GM12864 (cell line): ENCODE measurements around the gene PARVB.

Experiments used
- DNase-seq: peaks from one replicate; pipeline ENCODE4 v3.0.0-alpha.2; 2011; ENCODE audit warnings: low read depth
- H3K4me3 ChIP-seq: 2 replicates; pipeline ENCODE4 v1.5.1; 2011; ENCODE audit warnings: mild to moderate bottlenecking, low read depth, low read length, control low read depth
- CTCF ChIP-seq: IDR thresholded peaks from 2 replicates; pipeline ENCODE4 v1.5.1; 2011; ENCODE audit warnings: low read depth, mild to moderate bottlenecking, moderate library complexity, low read length, control low read depth, inconsistent platforms; ENCODE audit errors: missing control alignments

The PARVB gene

GRCh38 chr22:44137415-44137814 is 113.3 kb downstream of the PARVB start:
- no peak overlapping the region for H3K4me3 ChIP-seq
- no peak for TF ChIP-seq CTCF
- no peak for DNase-seq

- H3K4me3 ChIP-seq, result no peak overlapping the region
- TF ChIP-seq CTCF, result no peak
- DNase-seq, result no peak
Measured at GRCh38 chr22:44139773-44140172, 115.7 kb downstream of the PARVB start.

GRCh38 chr22:44142421-44143104 is 118.5 kb downstream of the PARVB start:
- no peak for DNase-seq
- TF ChIP-seq CTCF, result no peak
- no peak overlapping the region for H3K4me3 ChIP-seq

- no peak for TF ChIP-seq CTCF
- no peak for DNase-seq
- no peak overlapping the region for H3K4me3 ChIP-seq
Measured at GRCh38 chr22:44143105-44143474, 119.0 kb downstream of the PARVB start.

- H3K4me3 ChIP-seq, result no peak overlapping the region
- no peak for DNase-seq
- no peak for TF ChIP-seq CTCF
Measured at GRCh38 chr22:44143579-44143978, 119.5 kb downstream of the PARVB start.

GRCh38 chr22:44144046-44144569 is 120.0 kb downstream of the PARVB start:
- no peak for DNase-seq
- no peak overlapping the region for H3K4me3 ChIP-seq
- TF ChIP-seq CTCF, result no peak

- no peak for DNase-seq
- H3K4me3 ChIP-seq, result no peak overlapping the region
- no peak for TF ChIP-seq CTCF
Measured at GRCh38 chr22:44145544-44145943, 121.4 kb downstream of the PARVB start.
